Aorta (tissue), 5 donors: Measurements from ENCODE around the gene C22orf31. TPM values are rescaled to one million over a fixed set of nuclear protein-coding genes. Genes with fewer than 3 reads are reported as not detected.

Source experiments
- ATAC-seq: fragments of 200-7000 bp; cut with Tn5 transposase; one replicate; pipeline ENCODE4 v1.9.1; 2022; ENCODE audit warnings: moderate library complexity; ENCODE audit not compliant: low FRiP score
- DNase-seq, 2 donors: peaks; one replicate each; pipeline ENCODE4 v3.0.0-alpha.2; 2020
- H3K27ac ChIP-seq, 2 donors: one replicate each; pipeline ENCODE4 v1.5.1; 2013; ENCODE audit warnings: low read length in 2 of 2, mild to moderate bottlenecking in 2 of 2, moderate library complexity in 2 of 2, control low read depth in 1 of 2, inconsistent platforms in 1 of 2, low read depth in 1 of 2
- H3K27me3 ChIP-seq, 2 donors: one replicate each; pipeline ENCODE4 v1.6.1; 2013; ENCODE audit warnings: control low read depth in 1 of 2, low read length in 1 of 2, mild to moderate bottlenecking in 1 of 2, moderate library complexity in 1 of 2; ENCODE audit not compliant: insufficient read depth in 2 of 2, control insufficient read depth in 1 of 2
- H3K36me3 ChIP-seq, 2 donors: one replicate each; pipeline ENCODE4 v1.6.1; 2013; ENCODE audit warnings: control low read depth in 1 of 2, low read length in 1 of 2, mild to moderate bottlenecking in 1 of 2; ENCODE audit not compliant: insufficient read depth in 2 of 2, control insufficient read depth in 1 of 2
- H3K4me1 ChIP-seq, 2 donors: one replicate each; pipeline ENCODE4 v1.6.1; 2013; ENCODE audit warnings: low read length in 2 of 2, control low read depth in 1 of 2, mild to moderate bottlenecking in 1 of 2, moderate library complexity in 1 of 2; ENCODE audit not compliant: insufficient read depth in 2 of 2, control insufficient read depth in 1 of 2
- H3K4me3 ChIP-seq, 2 donors: one replicate each; pipeline ENCODE4 v1.5.1; 2013; ENCODE audit warnings: low read length in 2 of 2, control low read depth in 1 of 2, mild to moderate bottlenecking in 1 of 2
- H3K9me3 ChIP-seq: one replicate; pipeline ENCODE4 v1.6.1; 2013; ENCODE audit warnings: mild to moderate bottlenecking, low read length; ENCODE audit not compliant: control insufficient read depth
- WGBS, 2 donors: extraction: QIAGEN DNeasy Blood & Tissue Kit; methylation state at CpG; one replicate each; pipeline ENCODE4 v1.1.7; 2013; 5-methylcytosine and 5-hydroxymethylcytosine counted together
- intact Hi-C, 2 donors: fragments of 100-400 bp; cut with DNase I; formaldehyde crosslinking; loops; one replicate each; pipeline versions ENCODE4 v1.14.2 to v1.15.0; 2022
- polyA plus RNA-seq, 2 donors: library from polyadenylated mRNA; stranded (reverse); fragments of 200-250 nt; gene quantifications; one replicate each; pipeline ENCODE4 v1.2.3, GENCODE V29; 2013
- total RNA-seq, 2 donors: library from RNA; stranded (reverse); fragmentation: NEBNext Ultra II Directional; extraction: Animal tissue kit (Norgen Biotek cat#: 25700); gene quantifications; one replicate each; pipeline ENCODE4 v1.2.1, GENCODE V29; 2021
- donor health status: healthy with polysubstance abuse.
- donor health status: Bipolar disorder and iron deficiency.
- donor health status: DM: no; HTN: no; CAD: no.
- donor health status: DM: no; HTN: no; CAD: no.
- donor health status: DM: yes; HTN: yes; CAD: no.

The C22orf31 gene
- total and polyA plus RNA-seq, 4 donors = not detected

- no peak for DNase-seq
- H3K9me3 ChIP-seq = no peaks in the 10 kb centered on the region
- no peak overlapping the region for H3K27ac ChIP-seq
- no peaks in the 10 kb centered on the region for H3K27me3 ChIP-seq
- H3K4me1 ChIP-seq = no peaks in the 10 kb centered on the region
- WGBS, 2 donors = 91 to 92% methylated on average over 13 of the region's 13 CpGs
- H3K36me3 ChIP-seq = peaks cover 0 to 2% of the 10 kb centered on the region in 2 donors
- intact Hi-C loops = no loop called here
- no peak for ATAC-seq
- H3K4me3 ChIP-seq = no peak overlapping the region
Observed at GRCh38 chr22:29096736-29097669, 35.4 kb upstream of the C22orf31 start.

- no peaks in the 10 kb centered on the region for H3K9me3 ChIP-seq
- H3K4me1 ChIP-seq = no peaks in the 10 kb centered on the region
- no peaks in the 10 kb centered on the region for H3K27me3 ChIP-seq
- WGBS, 2 donors = 72 to 98% methylated on average over 2 of the region's 2 CpGs
- intact Hi-C loops = no loop called here
- DNase-seq (no peak), ATAC-seq (no peak)
- peaks cover 0 to 2% of the 10 kb centered on the region in 2 donors for H3K36me3 ChIP-seq
- no peak overlapping the region for H3K4me3 ChIP-seq
- H3K27ac ChIP-seq = no peak overlapping the region
Observed at GRCh38 chr22:29095459-29095858, 33.8 kb upstream of the C22orf31 start.

GRCh38 chr22:29093501-29094300, 32.1 kb upstream of the C22orf31 start:
- Histone ChIP-seq H3K4me1 (no peaks in the 10 kb centered on the region), H3K27me3 (no peaks in the 10 kb centered on the region), H3K4me3 (no peak overlapping the region), H3K9me3 (no peaks in the 10 kb centered on the region), H3K27ac (no peak overlapping the region), H3K36me3 (peaks cover 0 to 2% of the 10 kb centered on the region in 2 donors)
- WGBS, 2 donors = 15 to 26% methylated on average over 4 of the region's 4 CpGs
- ATAC-seq = peak; percentile 81
- intact Hi-C loops = no loop called here
- no peak for DNase-seq

DNA sequence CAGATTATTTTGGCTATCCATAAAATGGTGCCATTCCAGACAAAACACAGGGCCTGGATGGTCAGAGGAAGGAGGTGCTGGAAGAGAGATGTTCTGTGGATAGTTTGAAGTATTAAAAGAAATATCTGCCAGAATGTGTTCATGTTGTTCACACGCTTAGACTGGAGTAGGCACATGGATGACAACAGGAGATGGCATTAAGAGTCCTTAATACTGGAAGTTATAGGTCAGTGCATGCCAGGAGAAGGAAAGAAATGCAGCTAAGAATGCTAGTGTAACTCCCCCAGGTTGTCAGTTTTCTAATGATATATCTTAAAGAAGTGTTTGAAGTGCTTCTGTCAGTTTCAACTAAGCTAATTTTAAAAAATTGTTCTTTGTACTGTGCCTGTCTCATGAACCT, 31.4 kb upstream of the C22orf31 start:
- Histone ChIP-seq H3K9me3 (no peaks in the 10 kb centered on the region), H3K36me3 (no peaks in the 10 kb centered on the region), H3K4me3 (no peak overlapping the region), H3K4me1 (no peaks in the 10 kb centered on the region), H3K27ac (no peak overlapping the region), H3K27me3 (no peaks in the 10 kb centered on the region)
- no peak for DNase-seq
- WGBS, 2 donors = 48 to 58% methylated on average over 1 of the region's 1 CpG
- no peak for ATAC-seq
- intact Hi-C loops = no loop called here

DNA sequence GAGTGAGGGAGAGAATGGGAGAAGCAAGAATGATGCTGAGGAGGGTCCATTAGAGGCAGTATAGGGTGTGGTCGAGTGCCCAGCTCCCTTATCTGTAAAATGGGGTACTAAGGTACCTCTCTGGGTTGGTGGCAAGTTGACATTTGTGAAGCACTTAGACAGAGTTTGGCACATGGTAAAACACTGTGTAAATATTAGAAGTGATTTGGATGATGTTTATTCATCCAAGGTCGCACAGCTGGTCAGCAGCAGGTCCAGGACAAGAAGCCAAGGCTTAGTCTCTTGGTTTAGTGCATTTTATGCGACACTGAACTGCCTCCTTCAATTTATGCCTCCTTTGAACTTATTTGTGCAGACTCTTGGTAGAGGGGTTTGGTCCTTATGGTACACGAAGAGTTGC, 30.6 kb upstream of the C22orf31 start:
- Histone ChIP-seq H3K4me3 (no peak overlapping the region), H3K9me3 (no peaks in the 10 kb centered on the region), H3K4me1 (no peaks in the 10 kb centered on the region), H3K36me3 (no peaks in the 10 kb centered on the region), H3K27me3 (no peaks in the 10 kb centered on the region), H3K27ac (no peak overlapping the region)
- no peak for ATAC-seq
- DNase-seq = no peak
- WGBS, 2 donors = 68 to 78% methylated on average over 4 of the region's 4 CpGs
- intact Hi-C loops = no loop called here

DNA sequence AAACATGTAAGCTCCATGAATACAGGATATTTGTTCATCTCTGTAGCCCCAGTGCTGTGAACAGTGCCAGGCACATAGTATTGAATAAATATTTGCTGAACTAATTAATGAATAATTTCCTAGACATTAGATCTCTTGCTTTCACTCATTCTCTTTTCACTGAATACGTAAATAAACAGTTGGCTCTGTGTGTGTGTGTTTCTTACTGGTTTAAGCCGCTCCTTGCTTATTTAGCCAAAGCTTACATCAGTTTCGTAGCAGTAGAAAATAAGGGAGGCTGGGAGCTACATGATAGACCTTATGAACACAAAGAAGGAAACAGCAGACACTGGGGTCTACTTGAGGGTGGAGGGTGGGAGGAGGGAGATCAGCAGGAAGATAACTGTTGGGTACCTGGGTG, 28.4 kb upstream of the C22orf31 start:
- H3K27me3 ChIP-seq = no peaks in the 10 kb centered on the region
- WGBS, 2 donors = 87 to 90% methylated on average over 3 of the region's 3 CpGs
- no peak overlapping the region for H3K27ac ChIP-seq
- no peaks in the 10 kb centered on the region for H3K36me3 ChIP-seq
- no peak overlapping the region for H3K4me3 ChIP-seq
- H3K4me1 ChIP-seq = no peaks in the 10 kb centered on the region
- ATAC-seq = no peak
- DNase-seq = no peak
- H3K9me3 ChIP-seq = no peaks in the 10 kb centered on the region
- intact Hi-C loops = no loop called here

DNA sequence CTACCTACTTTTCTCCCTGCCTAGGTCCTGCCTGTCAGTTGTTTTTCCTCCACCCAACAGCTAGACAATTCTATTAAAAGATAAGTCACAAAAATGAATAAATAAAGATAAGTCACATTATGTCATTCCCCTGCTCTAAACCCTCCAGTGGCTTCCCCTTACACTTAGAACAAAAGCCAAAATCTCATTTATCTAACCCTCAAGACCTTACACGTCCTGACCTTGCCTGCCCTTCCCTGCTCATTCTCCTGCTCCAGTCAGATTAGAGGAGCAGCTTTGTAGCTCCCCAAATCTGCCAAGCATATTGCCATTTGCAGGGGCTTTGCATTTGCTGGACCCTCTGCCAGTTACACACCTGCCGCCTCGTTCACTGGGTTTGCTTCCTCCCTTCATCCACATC, 27.9 kb upstream of the C22orf31 start:
- Histone ChIP-seq H3K4me3 (no peak overlapping the region), H3K4me1 (no peaks in the 10 kb centered on the region), H3K36me3 (no peaks in the 10 kb centered on the region), H3K27me3 (no peaks in the 10 kb centered on the region), H3K9me3 (no peaks in the 10 kb centered on the region), H3K27ac (no peak overlapping the region)
- ATAC-seq (no peak), DNase-seq (no peak)
- 70 to 75% methylated on average over 3 of the region's 3 CpGs for WGBS, 2 donors
- intact Hi-C loops = no loop called here

DNA sequence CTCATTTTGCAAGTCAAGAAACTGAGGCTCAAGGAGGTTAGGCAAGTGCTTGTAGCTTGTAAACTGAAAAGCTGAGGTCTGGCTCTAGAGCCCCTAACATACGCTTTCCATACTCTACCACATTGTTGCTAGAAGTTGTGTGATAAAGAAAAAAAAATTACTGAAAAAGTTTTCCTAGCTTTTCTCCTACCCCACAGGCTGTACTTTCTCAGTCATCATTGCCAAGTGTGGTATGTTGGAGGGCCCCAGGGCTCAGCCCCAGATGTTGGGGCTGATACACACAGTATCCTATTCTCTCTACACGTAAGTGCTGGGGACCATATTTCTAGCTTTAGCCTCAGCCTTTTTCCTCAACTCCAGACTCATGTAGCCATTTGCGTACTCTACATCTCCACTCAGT, 27.2 kb upstream of the C22orf31 start:
- DNase-seq (no peak), ATAC-seq (no peak)
- Histone ChIP-seq H3K4me3 (no peak overlapping the region), H3K4me1 (no peaks in the 10 kb centered on the region), H3K27ac (no peak overlapping the region), H3K9me3 (no peaks in the 10 kb centered on the region), H3K27me3 (no peaks in the 10 kb centered on the region), H3K36me3 (no peaks in the 10 kb centered on the region)
- intact Hi-C loops = no loop called here
- WGBS, 2 donors = 95 to 97% methylated on average over 3 of the region's 3 CpGs
